K562 (cell line): ENCODE data around the gene PRDM2. TPM values are rescaled to one million over a fixed set of nuclear protein-coding genes. Genes with fewer than 3 reads are reported as not detected.

Experiments used
- ATF1 ChIP-seq, 2 experiments: fragments of 450-650 bp in 1 of 2; IDR thresholded peaks; 2 replicates each; pipeline ENCODE4 v1.6.1; 2016; ENCODE audit warnings: missing compliant biosample characterization in 1 of 2, missing genetic modification characterization in 1 of 2
- ILF3 ChIP-seq: fragments of 450-650 bp; IDR thresholded peaks from 2 replicates; pipeline ENCODE4 v1.6.1; 2018; ENCODE audit warnings: antibody characterized with exemption, mild to moderate bottlenecking, moderate library complexity, borderline replicate concordance
- KLF16 ChIP-seq: IDR thresholded peaks from 2 replicates; pipeline ENCODE4 v1.6.1; 2016; ENCODE audit warnings: antibody characterized with exemption
- PURB ChIP-seq: sonication (generic); formaldehyde crosslinking; IDR thresholded peaks from 2 replicates; pipeline ENCODE4 v1.9.0; 2021; ENCODE audit warnings: low read depth, mild to moderate bottlenecking, missing genetic modification reagents
- SIX5 ChIP-seq, 2 experiments: IDR thresholded peaks; 2 replicates each; pipeline ENCODE4 v1.6.1; 2011; ENCODE audit warnings: low read length in 2 of 2, borderline replicate concordance in 1 of 2, low read depth in 1 of 2, mild to moderate bottlenecking in 1 of 2, moderate library complexity in 1 of 2; ENCODE audit not compliant: insufficient read depth in 1 of 2
- SREBF1 ChIP-seq: fragments of 150-350 bp; IDR thresholded peaks from 2 replicates; pipeline ENCODE4 v1.6.1; 2014; ENCODE audit warnings: antibody characterized with exemption, low read depth, low read length, borderline replicate concordance
- TARDBP ChIP-seq: fragments of 450-650 bp; IDR thresholded peaks from 2 replicates; pipeline ENCODE4 v1.6.1; 2016
- THAP7 ChIP-seq: fragments of 250-450 bp; sonication (Bioruptor Pico); IDR thresholded peaks from 2 replicates; pipeline ENCODE4 v1.5.0; 2021
- ZBTB33 ChIP-seq: sonication (generic); formaldehyde crosslinking; IDR thresholded peaks from 2 replicates; pipeline ENCODE4 v1.8.1; 2023; ENCODE audit warnings: mild to moderate bottlenecking, missing genetic modification reagents
- ZNF140 ChIP-seq: fragments of 250-450 bp; sonication (Bioruptor Pico); IDR thresholded peaks from 2 replicates; pipeline ENCODE4 v1.8.0; 2021; ENCODE audit warnings: moderate library complexity, mild to moderate bottlenecking, inconsistent platforms
- ZNF232 ChIP-seq: sonication (generic); formaldehyde crosslinking; IDR thresholded peaks from 2 replicates; pipeline ENCODE4 v1.8.0; 2022; ENCODE audit warnings: mild to moderate bottlenecking, missing genetic modification reagents
- ZNF354B ChIP-seq: fragments of 250-450 bp; sonication (Bioruptor Pico); IDR thresholded peaks from 2 replicates; pipeline ENCODE4 v1.4.0; 2020
- ZNF449 ChIP-seq: fragments of 250-450 bp; sonication (Bioruptor Pico); IDR thresholded peaks from 2 replicates; pipeline ENCODE4 v1.8.0; 2022; ENCODE audit warnings: moderate library complexity, mild to moderate bottlenecking, inconsistent platforms
- polyA plus RNA-seq, 8 experiments: library from polyadenylated mRNA; depleted of rRNA in 4 of 8; stranded (reverse) in 5 of 8; unstranded in 3 of 8; fragments of >200 nt; fragmentation: Nextera tagmentation in 2 of 8; fragmentation: Illumina TruSeq in 1 of 8; extraction: Ambion mirVana in 2 of 8; extraction: Trizol in 1 of 8; gene quantifications; 2 replicates each; pipeline versions ENCODE4 v1.2.1 to v1.2.3, GENCODE V29; 2011 to 2014; ENCODE audit warnings: inconsistent platforms in 1 of 8, missing spikeins in 1 of 8
- total RNA-seq, 7 experiments: library from RNA; depleted of rRNA in 6 of 7; stranded (reverse); fragments of >200 nt in 6 of 7; fragmentation: Illumina TruSeq in 2 of 7; extraction: Trizol in 2 of 7; gene quantifications; 2 replicates each; pipeline versions ENCODE4 v1.2.1 to v1.2.3, GENCODE V29; 2011 to 2021; ENCODE audit warnings: low replicate concordance in 1 of 7
- TF ChIP-seq, protein P1 (sequence below): sonication (generic); formaldehyde crosslinking; IDR thresholded peaks from 2 replicates; pipeline ENCODE4 v1.8.0; 2022; ENCODE audit warnings: missing genetic modification reagents, mild to moderate bottlenecking, borderline replicate concordance
- TF ChIP-seq, protein P2 (sequence below): fragments of 200-800 bp; sonication (Bioruptor generic); IDR thresholded peaks from 2 replicates; pipeline ENCODE4 v1.6.1; 2017; ENCODE audit warnings: missing genetic modification characterization, missing compliant biosample characterization

Gene PRDM2
- total and polyA plus RNA-seq, 9 of the 15 experiments (the other 6 are each of a cell fraction or from before 2014, with no cell fraction given): 5.4 to 27.6 (median 12.5) TPM

DNA sequence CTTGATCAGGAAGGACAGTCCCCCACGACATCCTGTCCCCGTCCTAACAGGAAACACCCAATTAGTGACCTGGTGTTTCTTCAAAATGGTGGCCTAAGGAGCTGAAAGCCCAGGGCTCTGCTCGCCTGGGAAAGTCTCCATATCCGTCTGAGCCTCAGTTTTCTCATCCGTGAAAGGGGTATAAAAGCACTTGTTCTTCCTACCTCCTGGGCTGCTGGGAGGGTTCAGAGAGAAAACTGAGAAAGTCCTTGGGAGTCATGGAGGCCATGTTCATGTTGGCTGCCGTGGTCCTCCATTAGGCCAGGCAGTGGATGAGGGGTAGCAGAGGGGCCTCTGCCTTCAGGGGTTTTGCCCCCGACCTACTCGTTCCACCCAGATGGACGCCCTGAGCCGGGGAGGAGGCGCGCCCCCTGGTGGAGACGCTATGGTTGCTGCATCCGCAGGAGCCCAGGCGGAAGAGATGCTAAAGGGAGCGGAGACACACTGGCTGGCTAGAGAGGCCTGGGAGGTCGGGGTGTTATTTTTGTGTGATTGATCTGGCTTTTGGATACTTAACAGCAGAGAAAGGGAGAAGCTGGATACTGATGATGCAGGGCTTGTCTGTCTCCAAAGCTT lies 113.5 kb downstream of the PRDM2 start (continued):
- TF ChIP-seq, protein P1, sequence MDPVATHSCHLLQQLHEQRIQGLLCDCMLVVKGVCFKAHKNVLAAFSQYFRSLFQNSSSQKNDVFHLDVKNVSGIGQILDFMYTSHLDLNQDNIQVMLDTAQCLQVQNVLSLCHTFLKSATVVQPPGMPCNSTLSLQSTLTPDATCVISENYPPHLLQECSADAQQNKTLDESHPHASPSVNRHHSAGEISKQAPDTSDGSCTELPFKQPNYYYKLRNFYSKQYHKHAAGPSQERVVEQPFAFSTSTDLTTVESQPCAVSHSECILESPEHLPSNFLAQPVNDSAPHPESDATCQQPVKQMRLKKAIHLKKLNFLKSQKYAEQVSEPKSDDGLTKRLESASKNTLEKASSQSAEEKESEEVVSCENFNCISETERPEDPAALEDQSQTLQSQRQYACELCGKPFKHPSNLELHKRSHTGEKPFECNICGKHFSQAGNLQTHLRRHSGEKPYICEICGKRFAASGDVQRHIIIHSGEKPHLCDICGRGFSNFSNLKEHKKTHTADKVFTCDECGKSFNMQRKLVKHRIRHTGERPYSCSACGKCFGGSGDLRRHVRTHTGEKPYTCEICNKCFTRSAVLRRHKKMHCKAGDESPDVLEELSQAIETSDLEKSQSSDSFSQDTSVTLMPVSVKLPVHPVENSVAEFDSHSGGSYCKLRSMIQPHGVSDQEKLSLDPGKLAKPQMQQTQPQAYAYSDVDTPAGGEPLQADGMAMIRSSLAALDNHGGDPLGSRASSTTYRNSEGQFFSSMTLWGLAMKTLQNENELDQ: no peak
- TF ChIP-seq ZBTB33 (CRISPR knock-in tag) (no peak), THAP7 (CRISPR knock-in tag) (no peak), KLF16 (peak; percentile 45; the same call in 1 of the 2 replicates), SREBF1 (no peak), ILF3 (no peak), TARDBP (no peak), SIX5 (IDR thresholded peaks at IDR 0.05; ENCODE audit: borderline replicate concordance in 1 of 2, insufficient read depth in 1 of 2, low read depth in 1 of 2, low read length in 2 of 2) (no peak), ZNF232 (CRISPR knock-in tag) (no peak), ZNF140 (no peak), ZNF449 (CRISPR knock-in tag) (no peak), ATF1 (CRISPR knock-in tag; IDR thresholded peaks at IDR 0.05) (no peak), ATF1 (tag; IDR thresholded peaks at IDR 0.05) (peak; percentile 25; the same call in 1 of the 2 replicates), ZNF354B (CRISPR knock-in tag) (no peak), PURB (CRISPR knock-in tag) (no peak)
- TF ChIP-seq, protein P2, sequence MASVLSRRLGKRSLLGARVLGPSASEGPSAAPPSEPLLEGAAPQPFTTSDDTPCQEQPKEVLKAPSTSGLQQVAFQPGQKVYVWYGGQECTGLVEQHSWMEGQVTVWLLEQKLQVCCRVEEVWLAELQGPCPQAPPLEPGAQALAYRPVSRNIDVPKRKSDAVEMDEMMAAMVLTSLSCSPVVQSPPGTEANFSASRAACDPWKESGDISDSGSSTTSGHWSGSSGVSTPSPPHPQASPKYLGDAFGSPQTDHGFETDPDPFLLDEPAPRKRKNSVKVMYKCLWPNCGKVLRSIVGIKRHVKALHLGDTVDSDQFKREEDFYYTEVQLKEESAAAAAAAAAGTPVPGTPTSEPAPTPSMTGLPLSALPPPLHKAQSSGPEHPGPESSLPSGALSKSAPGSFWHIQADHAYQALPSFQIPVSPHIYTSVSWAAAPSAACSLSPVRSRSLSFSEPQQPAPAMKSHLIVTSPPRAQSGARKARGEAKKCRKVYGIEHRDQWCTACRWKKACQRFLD (CRISPR knock-in tag): no peak
